Measurements from ENCODE around the gene SLX4IP.

- no peak for TF ChIP-seq POLR2AphosphoS5 (IDR thresholded peaks at IDR 0.05; ENCODE audit: borderline replicate concordance, low read depth, low read length)
- TF ChIP-seq EZH2 (IDR thresholded peaks at IDR 0.05): no peak
Observed at GRCh38 chr20:10626896-10627295, 191.8 kb downstream of the SLX4IP start.

Data from SK-N-MC (cell line).